H1 (cell line): Measurements from ENCODE around the gene CDKL4. TPM values are rescaled to one million over a fixed set of nuclear protein-coding genes. Genes with fewer than 3 reads are reported as not detected.

ENCODE experiments used
- CTCF ChIA-PET: fragments of 300-600 bp; sonication (Branson Sonifier 250); formaldehyde crosslinking; loops from one replicate; lab custom pipeline; 2021; ENCODE audit not compliant: partially characterized antibody; lab: Charles Lee
- POLR2A ChIA-PET: fragments of 300-600 bp; sonication (Branson Sonifier 250); formaldehyde crosslinking; loops from one replicate; lab custom pipeline; 2021; ENCODE audit warnings: inconsistent platforms; ENCODE audit not compliant: partially characterized antibody; lab: Charles Lee
- DNase-seq, 2 experiments: peaks; one replicate each; pipeline versions ENCODE4 v3.0.0 to v3.0.0-alpha.2; 2010 to 2022; ENCODE audit warnings: low spot score in 2 of 2, low read depth in 1 of 2, mixed read lengths in 1 of 2
- FAIRE-seq: peaks from 2 replicates; lab custom pipeline; 2011; peaks lifted over from hg19 to GRCh38; lab: Jason Lieb, UNC
- H2AFZ ChIP-seq: 2 replicates; pipeline ENCODE4 v1.8.1; 2012; ENCODE audit warnings: low read length, inconsistent platforms
- H2AK5ac ChIP-seq: 2 replicates; pipeline ENCODE4 v1.6.1; 2013; ENCODE audit warnings: low read depth, low read length
- H2BK120ac ChIP-seq: replicated peaks from 2 replicates; pipeline ENCODE3; 2013; ENCODE audit warnings: low read depth, low read length, inconsistent platforms
- H2BK12ac ChIP-seq: 2 replicates; pipeline ENCODE4 v1.6.1; 2013; ENCODE audit warnings: low read depth, low read length
- H2BK15ac ChIP-seq: 2 replicates; pipeline ENCODE4 v1.6.1; 2013; ENCODE audit warnings: low read length
- H2BK20ac ChIP-seq: 2 replicates; pipeline ENCODE4 v1.6.1; 2013; ENCODE audit warnings: low read length
- H2BK5ac ChIP-seq: 2 replicates; pipeline ENCODE4 v1.6.1; 2013; ENCODE audit warnings: low read depth, low read length
- H3K14ac ChIP-seq: 2 replicates; pipeline ENCODE4 v1.6.1; 2013; ENCODE audit warnings: inconsistent platforms; ENCODE audit not compliant: insufficient read length
- H3K18ac ChIP-seq: 2 replicates; pipeline ENCODE4 v1.6.1; 2013; ENCODE audit warnings: low read length; ENCODE audit errors: extremely low read depth
- H3K23ac ChIP-seq: 2 replicates; pipeline ENCODE4 v1.6.1; 2013; ENCODE audit warnings: inconsistent platforms; ENCODE audit not compliant: insufficient read length
- H3K23me2 ChIP-seq: 2 replicates; pipeline ENCODE4 v1.6.1; 2013; ENCODE audit warnings: low read depth, low read length
- H3K27ac ChIP-seq: 2 replicates; pipeline ENCODE4 v1.6.1; 2011; ENCODE audit warnings: low read depth, low read length, inconsistent platforms
- H3K27me3 ChIP-seq, 4 experiments: replicated peaks in 1 of 4; 1 replicate in 1 of 4; 2 replicates in 3 of 4; pipeline versions ENCODE4 v1.6.1 to v1.8.1; 2011 to 2013; ENCODE audit warnings: low read length in 3 of 4, mild to moderate bottlenecking in 3 of 4, inconsistent platforms in 2 of 4, mixed read lengths in 2 of 4, moderate library complexity in 1 of 4; ENCODE audit not compliant: control insufficient read depth in 3 of 4, insufficient read depth in 3 of 4; ENCODE audit errors: extremely low read depth in 1 of 4
- H3K36me3 ChIP-seq, 4 experiments: 2 replicates each; pipeline versions ENCODE4 v1.6.1 to v1.8.1; 2011 to 2013; ENCODE audit warnings: mild to moderate bottlenecking in 4 of 4, low read length in 3 of 4, moderate library complexity in 2 of 4, control low read depth in 1 of 4, inconsistent platforms in 1 of 4; ENCODE audit not compliant: insufficient read depth in 4 of 4, control insufficient read depth in 2 of 4
- H3K4ac ChIP-seq: replicated peaks from 2 replicates; pipeline ENCODE3; 2013; ENCODE audit warnings: low read length, low read depth, mixed read lengths, inconsistent platforms; ENCODE audit not compliant: insufficient read length
- H3K4me1 ChIP-seq, 4 experiments: replicated peaks in 1 of 4; 1 replicate in 1 of 4; 2 replicates in 3 of 4; pipeline versions ENCODE4 v1.6.1 to v1.8.1; 2011 to 2013; ENCODE audit warnings: low read length in 3 of 4, inconsistent platforms in 2 of 4, mixed read lengths in 1 of 4; ENCODE audit not compliant: insufficient read depth in 4 of 4, control insufficient read depth in 3 of 4
- H3K4me2 ChIP-seq, 2 experiments: 2 replicates each; pipeline versions ENCODE4 v1.6.1 to v1.8.1; 2011 to 2013; ENCODE audit warnings: low read depth in 2 of 2, low read length in 2 of 2, control low read depth in 1 of 2, inconsistent platforms in 1 of 2, mild to moderate bottlenecking in 1 of 2; ENCODE audit not compliant: insufficient read depth in 1 of 2
- H3K4me3 ChIP-seq, 4 experiments: fragments of 200-600, 300-600 bp in 1 of 4; sonication (generic), shearing (Covaris generic), sonication (Bioruptor Twin) in 1 of 4; 2 replicates each; pipeline versions ENCODE4 v1.5.1 to v1.8.1; 2011 to 2016; ENCODE audit warnings: low read length in 4 of 4, low read depth in 3 of 4, control low read depth in 2 of 4, inconsistent platforms in 2 of 4, mild to moderate bottlenecking in 2 of 4, mixed read lengths in 1 of 4, moderate library complexity in 1 of 4; ENCODE audit not compliant: insufficient read depth in 2 of 4; ENCODE audit errors: extremely low read depth in 1 of 4
- H3K56ac ChIP-seq: replicated peaks from 2 replicates; pipeline ENCODE3; 2013; ENCODE audit warnings: low read depth, mild to moderate bottlenecking, mixed read lengths, low read length, inconsistent platforms; ENCODE audit not compliant: insufficient read length
- H3K79me1 ChIP-seq: 2 replicates; pipeline ENCODE4 v1.6.1; 2013; ENCODE audit warnings: low read depth, low read length, control low read depth
- H3K79me2 ChIP-seq, 2 experiments: 2 replicates each; pipeline versions ENCODE4 v1.6.1 to v1.8.1; 2012 to 2013; ENCODE audit warnings: low read length in 2 of 2, mild to moderate bottlenecking in 2 of 2, inconsistent platforms in 1 of 2; ENCODE audit not compliant: insufficient read depth in 2 of 2, control insufficient read depth in 1 of 2
- H3K9ac ChIP-seq, 4 experiments: replicated peaks in 1 of 4; 1 replicate in 1 of 4; 2 replicates in 3 of 4; pipeline versions ENCODE4 v1.6.1 to v1.8.1; 2011 to 2013; ENCODE audit warnings: low read depth in 3 of 4, low read length in 3 of 4, control low read depth in 2 of 4, mild to moderate bottlenecking in 2 of 4, moderate library complexity in 2 of 4, inconsistent platforms in 1 of 4; ENCODE audit errors: extremely low read depth in 1 of 4
- H3K9me3 ChIP-seq, 2 experiments: 2 replicates each; pipeline versions ENCODE4 v1.6.1 to v1.8.1; 2012 to 2013; ENCODE audit warnings: mild to moderate bottlenecking in 2 of 2, moderate library complexity in 2 of 2, control low read depth in 1 of 2, inconsistent platforms in 1 of 2, low read depth in 1 of 2, low read length in 1 of 2, mixed read lengths in 1 of 2; ENCODE audit not compliant: insufficient read depth in 2 of 2
- H4K20me1 ChIP-seq, 2 experiments: replicated peaks in 1 of 2; 2 replicates each; pipeline versions ENCODE3 to v1.8.1; 2011 to 2013; ENCODE audit warnings: inconsistent platforms in 2 of 2, low read length in 2 of 2, mild to moderate bottlenecking in 1 of 2; ENCODE audit not compliant: insufficient read depth in 2 of 2, control insufficient read depth in 1 of 2
- H4K5ac ChIP-seq: 2 replicates; pipeline ENCODE4 v1.6.1; 2013; ENCODE audit warnings: low read length, low read depth, mixed read lengths, inconsistent platforms; ENCODE audit not compliant: insufficient read length
- H4K8ac ChIP-seq: 2 replicates; pipeline ENCODE4 v1.8.0; 2013; ENCODE audit warnings: mild to moderate bottlenecking, moderate library complexity, low read length, inconsistent platforms; ENCODE audit not compliant: insufficient read depth; ENCODE audit errors: extremely low read depth
- H4K91ac ChIP-seq: replicated peaks from 2 replicates; pipeline ENCODE3; 2013; ENCODE audit warnings: low read length, mixed read lengths, inconsistent platforms; ENCODE audit not compliant: insufficient read length
- BCL11A ChIP-seq, 2 experiments: IDR thresholded peaks; one replicate each; pipeline ENCODE4 v1.6.1; 2011; ENCODE audit warnings: low read depth in 2 of 2, low read length in 2 of 2, mild to moderate bottlenecking in 2 of 2
- BRCA1 ChIP-seq: IDR thresholded peaks from 2 replicates; pipeline ENCODE4 v1.6.1; 2012; ENCODE audit warnings: low read depth, low read length, improper control_type of control experiment
- RFX5 ChIP-seq: IDR thresholded peaks from 2 replicates; pipeline ENCODE4 v1.6.1; 2011; ENCODE audit warnings: low read depth, low read length, improper control_type of control experiment, borderline replicate concordance
- TEAD4 ChIP-seq: IDR thresholded peaks from 2 replicates; pipeline ENCODE4 v1.6.1; 2012; ENCODE audit warnings: low read depth, low read length, inconsistent platforms, mixed read lengths
- polyA plus RNA-seq, 7 experiments: library from polyadenylated mRNA; depleted of rRNA in 3 of 7; stranded (reverse) in 5 of 7; unstranded in 2 of 7; fragments of >200 nt in 5 of 7; fragments of 200-250 nt in 2 of 7; gene quantifications; 1 replicate in 5 of 7; 2 replicates in 1 of 7; 4 replicates in 1 of 7; pipeline versions ENCODE4 v1.2.1 to v1.2.3, GENCODE V29; 2011 to 2013; ENCODE audit warnings: missing spikeins in 2 of 7, mixed read lengths in 2 of 7
- total RNA-seq: library from RNA; stranded (reverse); fragmentation: NEBNext Ultra II Directional; extraction: Animal tissue kit (Norgen Biotek cat#: 25700); gene quantifications from 2 replicates; pipeline ENCODE4 v1.2.1, GENCODE V29; 2021

The CDKL4 gene
- total and polyA plus RNA-seq, 2 of the 8 experiments (the other 6 are each of a cell fraction or from before 2014, with no cell fraction given): not detected

GRCh38 chr2:39289609-39290008, 45.8 kb upstream of the CDKL4 start:
- no peak overlapping the region for H2BK5ac ChIP-seq
- no peak overlapping the region for H4K5ac ChIP-seq
- no peak overlapping the region for H4K91ac ChIP-seq
- H3K36me3 ChIP-seq: peaks cover 2 to 23% (median 10%) of the 10 kb centered on the region in 4 experiments; a peak in 7 of 8 replicates
- no peak overlapping the region; the same call in 1 of the 2 replicates for H4K8ac ChIP-seq
- no peak for FAIRE-seq
- H2AK5ac ChIP-seq: no peak overlapping the region
- no peak overlapping the region for H3K4me3 ChIP-seq
- H3K18ac ChIP-seq: no peak overlapping the region
- no peak overlapping the region for H3K23ac ChIP-seq
- H3K4me2 ChIP-seq: no peak overlapping the region
- no peak overlapping the region for H2BK12ac ChIP-seq
- H2BK20ac ChIP-seq: no peak overlapping the region
- no peaks in the 10 kb centered on the region for H3K79me1 ChIP-seq
- TF ChIP-seq RFX5 (no peak), TEAD4 (no peak), BCL11A (IDR thresholded peaks at IDR 0.05; ENCODE audit: low read depth in 2 of 2, low read length in 2 of 2) (no peak), BRCA1 (no peak)
- H2BK15ac ChIP-seq: no peak overlapping the region
- no peaks in the 10 kb centered on the region for H3K23me2 ChIP-seq
- no peak overlapping the region for H3K14ac ChIP-seq
- DNase-seq: no peak
- no peaks in the 10 kb centered on the region for H3K27me3 ChIP-seq
- no peak overlapping the region for H3K27ac ChIP-seq
- H3K4ac ChIP-seq: no peak overlapping the region
- H3K4me1 ChIP-seq: no peaks in the 10 kb centered on the region
- H2AFZ ChIP-seq: no peak overlapping the region
- ChIA-PET CTCF (interaction anchor here (1.1 kb wide), 1 partner anchor 12 kb away, joined by 3 read pairs; no protein-coding TSS in a partner anchor), POLR2A (no interaction called here)
- no peak overlapping the region for H2BK120ac ChIP-seq
- H4K20me1 ChIP-seq: no peaks in the 10 kb centered on the region
- no peak overlapping the region for H3K9ac ChIP-seq
- no peaks in the 10 kb centered on the region for H3K9me3 ChIP-seq
- H3K79me2 ChIP-seq: no peaks in the 10 kb centered on the region
- no peak overlapping the region for H3K56ac ChIP-seq
